Measurements from ENCODE around the gene PRAC1.

PRAC1 gene

GRCh38 chr17:48720266-48721008, 1.9 kb downstream of the PRAC1 start:
- Histone ChIP-seq H3K4me3 (ENCODE audit: low read length) (no peak overlapping the region), H3K27ac (ENCODE audit: low read length) (no peak overlapping the region)

DNA sequence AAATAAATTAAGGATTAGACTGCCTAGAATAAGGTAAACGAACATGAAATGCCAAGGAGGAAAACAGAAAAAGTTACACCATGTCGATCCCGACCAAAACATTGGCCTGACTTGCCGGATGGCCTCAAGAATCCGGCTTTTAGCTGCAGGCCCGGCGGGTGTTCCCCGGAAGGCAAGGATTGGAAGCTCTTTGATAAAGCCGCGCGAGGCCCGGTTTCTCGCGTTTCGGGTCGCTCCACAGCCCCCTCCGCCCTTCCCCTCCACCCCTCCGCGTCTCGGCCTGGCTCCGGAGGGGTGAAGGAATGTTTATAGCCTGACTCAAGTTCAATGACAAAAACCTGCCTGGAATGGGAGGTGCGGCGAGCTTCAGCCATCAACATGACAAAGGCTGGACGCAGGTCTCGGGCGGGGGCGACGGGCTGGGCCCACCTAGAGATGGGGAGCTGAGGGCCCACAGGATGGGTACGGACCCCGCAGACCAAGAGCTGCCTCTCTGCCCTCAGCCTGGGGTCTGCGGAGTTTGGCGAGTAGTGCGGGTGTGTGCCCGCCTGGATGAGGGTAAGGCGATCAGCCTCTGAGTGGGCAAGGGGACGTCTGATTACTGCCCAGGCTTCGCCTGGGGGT, 2.6 kb downstream of the PRAC1 start:
- Histone ChIP-seq H3K27ac (ENCODE audit: low read length) (no peak overlapping the region), H3K4me2 (ENCODE audit: low read length) (no peak overlapping the region), H3K4me1 (ENCODE audit: low read length) (peaks cover 7% of the 10 kb centered on the region), H3K27me3 (ENCODE audit: low read depth, low read length) (no peaks in the 10 kb centered on the region), H2AFZ (ENCODE audit: low read depth, low read length) (no peak overlapping the region), H3K9ac (ENCODE audit: low read length) (no peak overlapping the region), H3K36me3 (replicated peaks; ENCODE audit: low read depth, low read length) (no peaks in the 10 kb centered on the region), H3K4me3 (ENCODE audit: low read length) (no peak overlapping the region), H4K20me1 (ENCODE audit: insufficient read depth, low read length) (no peaks in the 10 kb centered on the region), H3K9me3 (ENCODE audit: insufficient read depth, low read length) (no peaks in the 10 kb centered on the region), H3K79me2 (ENCODE audit: low read length) (no peaks in the 10 kb centered on the region)
- TF ChIP-seq EZH2phosphoT487 (IDR thresholded peaks at IDR 0.05; ENCODE audit: low read depth) (no peak), CTCF (IDR thresholded peaks at IDR 0.05; ENCODE audit: low read depth, low read length) (no peak)

More at GRCh38 chr17:48720266-48721008, 1.9 kb downstream of the PRAC1 start:
- H2AFZ ChIP-seq (ENCODE audit: low read depth, low read length) = no peak overlapping the region
- H4K20me1 ChIP-seq (ENCODE audit: insufficient read depth, low read length) = no peaks in the 10 kb centered on the region
- H3K9ac ChIP-seq (ENCODE audit: low read length) = no peak overlapping the region
- peaks cover 7% of the 10 kb centered on the region for H3K4me1 ChIP-seq (ENCODE audit: low read length)
- H3K79me2 ChIP-seq (ENCODE audit: low read length) = no peaks in the 10 kb centered on the region
- no peaks in the 10 kb centered on the region for H3K9me3 ChIP-seq (ENCODE audit: insufficient read depth, low read length)
- H3K36me3 ChIP-seq (replicated peaks; ENCODE audit: low read depth, low read length) = no peaks in the 10 kb centered on the region
- H3K27me3 ChIP-seq (ENCODE audit: low read depth, low read length) = no peaks in the 10 kb centered on the region
- no peak overlapping the region for H3K4me2 ChIP-seq (ENCODE audit: low read length)
- TF ChIP-seq EZH2phosphoT487 (IDR thresholded peaks at IDR 0.05; ENCODE audit: low read depth) (no peak), CTCF (IDR thresholded peaks at IDR 0.05; ENCODE audit: low read depth, low read length) (no peak)

- H3K27me3 ChIP-seq (ENCODE audit: low read depth, low read length) = no peaks in the 10 kb centered on the region
- no peak for TF ChIP-seq EZH2phosphoT487 (IDR thresholded peaks at IDR 0.05; ENCODE audit: low read depth)
- no peak for TF ChIP-seq CTCF (IDR thresholded peaks at IDR 0.05; ENCODE audit: low read depth, low read length)
- H3K9ac ChIP-seq (ENCODE audit: low read length) = no peak overlapping the region
- H3K4me1 ChIP-seq (ENCODE audit: low read length) = peaks cover 7% of the 10 kb centered on the region
- no peak overlapping the region for H3K4me3 ChIP-seq (ENCODE audit: low read length)
- H2AFZ ChIP-seq (ENCODE audit: low read depth, low read length) = no peak overlapping the region
- no peaks in the 10 kb centered on the region for H3K79me2 ChIP-seq (ENCODE audit: low read length)
- H3K36me3 ChIP-seq (replicated peaks; ENCODE audit: low read depth, low read length) = no peaks in the 10 kb centered on the region
- H3K4me2 ChIP-seq (ENCODE audit: low read length) = no peak overlapping the region
- H3K9me3 ChIP-seq (ENCODE audit: insufficient read depth, low read length) = no peaks in the 10 kb centered on the region
- no peak overlapping the region for H3K27ac ChIP-seq (ENCODE audit: low read length)
- H4K20me1 ChIP-seq (ENCODE audit: insufficient read depth, low read length) = no peaks in the 10 kb centered on the region
Observed at GRCh38 chr17:48718761-48719641, 3.3 kb downstream of the PRAC1 start.
